Stimulated activated naive CD8-positive, alpha-beta T cell treated with anti-CD3 and anti-CD28 coated beads, Interleukin-15, amount 100 ng/mL, for 72 hours (primary cell): ENCODE measurements around the gene ZBTB7C.
A peak's percentile ranks its signal among the peaks of the same experiment; 100 is the strongest.

ENCODE experiments used
- ATAC-seq: fragments of 150-1000 bp; cut with Tn5 transposase; 2 replicates; pipeline ENCODE4 v1.10.0; 2021; ENCODE audit warnings: mild to moderate bottlenecking, moderate library complexity
- DNase-seq, 2 donors: peaks; one replicate each; pipeline ENCODE4 v3.0.0; 2021 to 2022
- H3K27ac Mint-ChIP-seq, 2 donors: one replicate each; pipeline ENCODE4 v1.8.0; 2022; ENCODE audit warnings: mild to moderate bottlenecking in 2 of 2, mixed read lengths in 2 of 2, moderate library complexity in 2 of 2
- H3K27me3 Mint-ChIP-seq: one replicate; pipeline ENCODE4 v1.8.0; 2022; ENCODE audit warnings: mixed read lengths
- H3K4me1 Mint-ChIP-seq: one replicate; pipeline ENCODE4 v1.8.0; 2022; ENCODE audit warnings: mild to moderate bottlenecking, mixed read lengths
- H3K4me3 Mint-ChIP-seq, 2 donors: one replicate each; pipeline ENCODE4 v1.8.0; 2022; ENCODE audit warnings: mild to moderate bottlenecking in 2 of 2, mixed read lengths in 2 of 2, moderate library complexity in 1 of 2
- H3K9me3 Mint-ChIP-seq, 2 donors: one replicate each; pipeline ENCODE4 v1.8.0; 2022; ENCODE audit warnings: mixed read lengths in 2 of 2

ZBTB7C gene

GRCh38 chr18:48158721-48159120 lies 250.5 kb downstream of the ZBTB7C start:
- DNase-seq, result no peak
- peaks cover 10% of the 10 kb centered on the region for H3K4me1 Mint-ChIP-seq
- no peak overlapping the region for H3K27ac Mint-ChIP-seq
- H3K4me3 Mint-ChIP-seq, result no peak overlapping the region
- H3K9me3 Mint-ChIP-seq, result no peaks in the 10 kb centered on the region
- no peak for ATAC-seq
- H3K27me3 Mint-ChIP-seq, result peaks cover 40% of the 10 kb centered on the region

- no peak for DNase-seq
- H3K9me3 Mint-ChIP-seq, result no peaks in the 10 kb centered on the region
- ATAC-seq, result no peak
- no peak overlapping the region for H3K27ac Mint-ChIP-seq
- peaks cover 38% of the 10 kb centered on the region for H3K27me3 Mint-ChIP-seq
- H3K4me3 Mint-ChIP-seq, result no peak overlapping the region
- H3K4me1 Mint-ChIP-seq, result peaks cover 10% of the 10 kb centered on the region
Observed at GRCh38 chr18:48157956-48158355, 251.2 kb downstream of the ZBTB7C start.

GRCh38 chr18:48155856-48156255 lies 253.3 kb downstream of the ZBTB7C start:
- Mint-ChIP-seq H3K9me3 (no peaks in the 10 kb centered on the region), H3K4me3 (no peak overlapping the region), H3K27me3 (peaks cover 26% of the 10 kb centered on the region), H3K27ac (no peak overlapping the region), H3K4me1 (peaks cover 5% of the 10 kb centered on the region)
- no peak for ATAC-seq
- DNase-seq, result no peak

GRCh38 chr18:48154828-48155227 lies 254.4 kb downstream of the ZBTB7C start:
- Mint-ChIP-seq H3K27ac (no peak overlapping the region), H3K27me3 (peaks cover 19% of the 10 kb centered on the region), H3K4me3 (no peak overlapping the region), H3K9me3 (no peaks in the 10 kb centered on the region), H3K4me1 (no peaks in the 10 kb centered on the region)
- ATAC-seq (no peak), DNase-seq (no peak)

GRCh38 chr18:48153613-48154481 lies 255.3 kb downstream of the ZBTB7C start:
- H3K9me3 Mint-ChIP-seq, result no peaks in the 10 kb centered on the region
- no peak overlapping the region for H3K4me3 Mint-ChIP-seq
- H3K4me1 Mint-ChIP-seq, result no peaks in the 10 kb centered on the region
- no peak overlapping the region for H3K27ac Mint-ChIP-seq
- no peak for ATAC-seq
- peaks cover 19% of the 10 kb centered on the region for H3K27me3 Mint-ChIP-seq
- no peak for DNase-seq

- Mint-ChIP-seq H3K9me3 (no peaks in the 10 kb centered on the region), H3K4me3 (no peak overlapping the region), H3K27ac (no peak overlapping the region), H3K27me3 (peaks cover 7% of the 10 kb centered on the region), H3K4me1 (no peaks in the 10 kb centered on the region)
- ATAC-seq (no peak), DNase-seq (no peak)
Observed at GRCh38 chr18:48152549-48152948, 256.6 kb downstream of the ZBTB7C start.

GRCh38 chr18:48151421-48152065 lies 257.6 kb downstream of the ZBTB7C start:
- H3K27ac Mint-ChIP-seq, result peak overlapping the region in 1 of 2 donors; percentile 22
- no peak for ATAC-seq
- H3K4me1 Mint-ChIP-seq, result no peaks in the 10 kb centered on the region
- no peaks in the 10 kb centered on the region for H3K9me3 Mint-ChIP-seq
- no peak for DNase-seq
- peaks cover 2% of the 10 kb centered on the region for H3K27me3 Mint-ChIP-seq
- no peak overlapping the region for H3K4me3 Mint-ChIP-seq

- no peaks in the 10 kb centered on the region for H3K9me3 Mint-ChIP-seq
- ATAC-seq, result no peak
- H3K4me3 Mint-ChIP-seq, result no peak overlapping the region
- H3K4me1 Mint-ChIP-seq, result no peaks in the 10 kb centered on the region
- no peak for DNase-seq
- no peaks in the 10 kb centered on the region for H3K27me3 Mint-ChIP-seq
- H3K27ac Mint-ChIP-seq, result no peak overlapping the region
Observed at GRCh38 chr18:48149020-48149685, 260.0 kb downstream of the ZBTB7C start.

GRCh38 chr18:48142994-48143393 lies 266.2 kb downstream of the ZBTB7C start:
- Mint-ChIP-seq H3K4me1 (peaks cover 2% of the 10 kb centered on the region), H3K27ac (no peak overlapping the region), H3K9me3 (no peaks in the 10 kb centered on the region), H3K4me3 (no peak overlapping the region), H3K27me3 (peaks cover 29% of the 10 kb centered on the region)
- DNase-seq, result no peak
- ATAC-seq, result no peak

GRCh38 chr18:48142353-48142752 lies 266.8 kb downstream of the ZBTB7C start:
- peaks cover 9% of the 10 kb centered on the region for H3K4me1 Mint-ChIP-seq
- ATAC-seq, result peak; percentile 41
- no peak overlapping the region for H3K4me3 Mint-ChIP-seq
- no peak for DNase-seq
- H3K27me3 Mint-ChIP-seq, result peaks cover 35% of the 10 kb centered on the region
- H3K27ac Mint-ChIP-seq, result no peak overlapping the region
- H3K9me3 Mint-ChIP-seq, result no peaks in the 10 kb centered on the region

GRCh38 chr18:48140731-48141130 lies 268.5 kb downstream of the ZBTB7C start:
- no peak for DNase-seq
- peaks cover 50% of the 10 kb centered on the region for H3K27me3 Mint-ChIP-seq
- no peak overlapping the region for H3K27ac Mint-ChIP-seq
- peaks cover 14% of the 10 kb centered on the region for H3K4me1 Mint-ChIP-seq
- H3K4me3 Mint-ChIP-seq, result no peak overlapping the region
- no peak for ATAC-seq
- no peaks in the 10 kb centered on the region for H3K9me3 Mint-ChIP-seq

- no peak for DNase-seq
- Mint-ChIP-seq H3K27ac (no peak overlapping the region), H3K27me3 (peaks cover 60% of the 10 kb centered on the region), H3K9me3 (no peaks in the 10 kb centered on the region), H3K4me1 (peaks cover 17% of the 10 kb centered on the region), H3K4me3 (no peak overlapping the region)
- ATAC-seq, result peak; percentile 17
Observed at GRCh38 chr18:48139431-48140347, 269.5 kb downstream of the ZBTB7C start.

GRCh38 chr18:48138660-48139430 lies 270.3 kb downstream of the ZBTB7C start:
- Mint-ChIP-seq H3K4me3 (no peak overlapping the region), H3K27ac (no peak overlapping the region), H3K4me1 (peaks cover 23% of the 10 kb centered on the region), H3K9me3 (no peaks in the 10 kb centered on the region), H3K27me3 (peaks cover 69% of the 10 kb centered on the region)
- DNase-seq (no peak), ATAC-seq (no peak)

- ATAC-seq (no peak), DNase-seq (no peak)
- Mint-ChIP-seq H3K27ac (no peak overlapping the region), H3K27me3 (peaks cover 75% of the 10 kb centered on the region), H3K9me3 (no peaks in the 10 kb centered on the region), H3K4me1 (peaks cover 29% of the 10 kb centered on the region), H3K4me3 (no peak overlapping the region)
Observed at GRCh38 chr18:48138210-48138609, 271.0 kb downstream of the ZBTB7C start.
